HepG2 (cell line): ENCODE measurements around the gene SCAMP3. TPM values are rescaled to one million over a fixed set of nuclear protein-coding genes. Genes with fewer than 3 reads are reported as not detected.

Experiments used
- ASH2L ChIP-seq: fragments of 300-600, 200-600 bp; sonication (generic); IDR thresholded peaks from 2 replicates; pipeline ENCODE4 v1.7.0; 2017; ENCODE audit warnings: low read depth, mild to moderate bottlenecking, moderate library complexity, mixed read lengths, low read length; ENCODE audit not compliant: insufficient read length
- HOXD1 ChIP-seq: sonication (generic); formaldehyde crosslinking; IDR thresholded peaks from 2 replicates; pipeline ENCODE4 v1.5.0; 2020; ENCODE audit warnings: missing genetic modification reagents
- MYPOP ChIP-seq: sonication (generic); formaldehyde crosslinking; IDR thresholded peaks from 2 replicates; pipeline ENCODE4 v1.8.1; 2023; ENCODE audit warnings: mild to moderate bottlenecking, moderate library complexity, missing genetic modification reagents
- NPAS2 ChIP-seq: sonication (generic); formaldehyde crosslinking; IDR thresholded peaks from 2 replicates; pipeline ENCODE4 v1.8.0; 2022; ENCODE audit warnings: mild to moderate bottlenecking, missing genetic modification reagents, borderline replicate concordance
- NR2F2 ChIP-seq: IDR thresholded peaks from 2 replicates; pipeline ENCODE4 v1.6.1; 2012; ENCODE audit warnings: low read depth, inconsistent platforms, borderline replicate concordance
- RAD51 ChIP-seq: fragments of 450-650 bp; IDR thresholded peaks from 2 replicates; pipeline ENCODE4 v1.6.1; 2016; ENCODE audit warnings: borderline replicate concordance
- SNAI1 ChIP-seq: sonication (generic); formaldehyde crosslinking; IDR thresholded peaks from 2 replicates; pipeline ENCODE4 v1.5.0; 2020; ENCODE audit warnings: mild to moderate bottlenecking, missing genetic modification reagents, borderline replicate concordance
- SNAPC2 ChIP-seq: sonication (generic); formaldehyde crosslinking; IDR thresholded peaks from 2 replicates; pipeline ENCODE4 v1.8.1; 2022; ENCODE audit warnings: mild to moderate bottlenecking, missing genetic modification reagents
- TARDBP ChIP-seq: sonication (generic); formaldehyde crosslinking; IDR thresholded peaks from 2 replicates; pipeline ENCODE4 v1.8.0; 2022; ENCODE audit warnings: mild to moderate bottlenecking, missing genetic modification reagents
- TCF7 ChIP-seq: sonication (generic); IDR thresholded peaks from 2 replicates; pipeline ENCODE4 v1.6.1; 2016; ENCODE audit warnings: antibody characterized with exemption, low read depth
- ZNF281 ChIP-seq: sonication (generic); formaldehyde crosslinking; IDR thresholded peaks from 2 replicates; pipeline ENCODE4 v1.4.0; 2020; ENCODE audit warnings: missing genetic modification reagents, borderline replicate concordance
- ZNF318 ChIP-seq: sonication (generic); formaldehyde crosslinking; IDR thresholded peaks from 2 replicates; pipeline ENCODE4 v1.4.0; 2020; ENCODE audit warnings: mild to moderate bottlenecking, missing genetic modification reagents
- ZNF430 ChIP-seq: sonication (generic); formaldehyde crosslinking; IDR thresholded peaks from 2 replicates; pipeline ENCODE4 v1.9.0; 2021; ENCODE audit warnings: mild to moderate bottlenecking, missing genetic modification reagents
- ZNF704 ChIP-seq: sonication (generic); formaldehyde crosslinking; IDR thresholded peaks from 2 replicates; pipeline ENCODE4 v1.8.1; 2023; ENCODE audit warnings: mild to moderate bottlenecking, inconsistent platforms, moderate library complexity, missing genetic modification reagents, borderline replicate concordance
- ZNF720 ChIP-seq: sonication (generic); formaldehyde crosslinking; IDR thresholded peaks from 2 replicates; pipeline ENCODE4 v1.4.0; 2020; ENCODE audit warnings: missing genetic modification reagents
- polyA plus RNA-seq, 8 experiments: library from polyadenylated mRNA; depleted of rRNA in 3 of 8; stranded (reverse) in 7 of 8; unstranded in 1 of 8; fragments of >200 nt; fragmentation: Illumina TruSeq in 4 of 8; extraction: Trizol in 4 of 8; gene quantifications; 2 replicates each; pipeline versions ENCODE4 v1.2.1 to v1.2.3, GENCODE V29; 2011 to 2016; ENCODE audit warnings: low read depth in 4 of 8, missing spikeins in 1 of 8, mixed read lengths in 1 of 8; ENCODE audit not compliant: insufficient read depth in 1 of 8
- total RNA-seq, 5 experiments: library from RNA; depleted of rRNA; stranded (reverse); fragments of >200 nt; fragmentation: Illumina TruSeq; extraction: Trizol; gene quantifications; 2 replicates each; pipeline ENCODE4 v1.2.3, GENCODE V29; 2016; ENCODE audit warnings: low read depth in 1 of 5

Gene SCAMP3
- total and polyA plus RNA-seq, 2 of the 13 experiments (the other 11 are each of a cell fraction or from before 2014, with no cell fraction given) = 46.8 to 83.3 TPM

GRCh38 chr1:155227261-155228095, 34.7 kb downstream of the SCAMP3 start (continued):
- TF ChIP-seq ZNF704 (CRISPR knock-in tag) (peak; percentile 37; the same call in 1 of the 2 replicates), ZNF318 (CRISPR knock-in tag) (no peak), NR2F2 (no peak), RAD51 (no peak), MYPOP (CRISPR knock-in tag) (0 out of 2 replicates have a peak, but pooled peaks have one; percentile 34), TCF7 (no peak), SNAI1 (CRISPR knock-in tag) (no peak), ZNF281 (CRISPR knock-in tag) (peak; percentile 19; the same call in 1 of the 2 replicates), NPAS2 (no peak), ZNF430 (CRISPR knock-in tag) (0 out of 2 replicates have a peak, but pooled peaks have one; percentile 52), HOXD1 (CRISPR knock-in tag) (peak; percentile 23; the same call in 1 of the 2 replicates), ZNF720 (no peak), TARDBP (CRISPR knock-in tag) (no peak), SNAPC2 (CRISPR knock-in tag) (no peak), ASH2L (peak; percentile 52)
